Uterus (tissue), 2 donors: ENCODE data around the gene PRKAG2.

Experiments
- POLR2A ChIP-seq, 2 donors: fragments of 450-650 bp; IDR thresholded peaks; one replicate each; pipeline ENCODE4 v1.6.1; 2016; ENCODE audit warnings: antibody characterized with exemption in 2 of 2, mild to moderate bottlenecking in 1 of 2, moderate library complexity in 1 of 2
- TF ChIP-seq, protein P1 (sequence below), 4 experiments: fragments of 200-600 bp in 2 of 4; fragments of 450-650 bp in 2 of 4; sonication (generic) in 2 of 4; IDR thresholded peaks; one replicate each; pipeline ENCODE4 v1.5.1; 2016 to 2019; ENCODE audit warnings: antibody characterized with exemption in 4 of 4, mild to moderate bottlenecking in 2 of 4, moderate library complexity in 1 of 4

DNA sequence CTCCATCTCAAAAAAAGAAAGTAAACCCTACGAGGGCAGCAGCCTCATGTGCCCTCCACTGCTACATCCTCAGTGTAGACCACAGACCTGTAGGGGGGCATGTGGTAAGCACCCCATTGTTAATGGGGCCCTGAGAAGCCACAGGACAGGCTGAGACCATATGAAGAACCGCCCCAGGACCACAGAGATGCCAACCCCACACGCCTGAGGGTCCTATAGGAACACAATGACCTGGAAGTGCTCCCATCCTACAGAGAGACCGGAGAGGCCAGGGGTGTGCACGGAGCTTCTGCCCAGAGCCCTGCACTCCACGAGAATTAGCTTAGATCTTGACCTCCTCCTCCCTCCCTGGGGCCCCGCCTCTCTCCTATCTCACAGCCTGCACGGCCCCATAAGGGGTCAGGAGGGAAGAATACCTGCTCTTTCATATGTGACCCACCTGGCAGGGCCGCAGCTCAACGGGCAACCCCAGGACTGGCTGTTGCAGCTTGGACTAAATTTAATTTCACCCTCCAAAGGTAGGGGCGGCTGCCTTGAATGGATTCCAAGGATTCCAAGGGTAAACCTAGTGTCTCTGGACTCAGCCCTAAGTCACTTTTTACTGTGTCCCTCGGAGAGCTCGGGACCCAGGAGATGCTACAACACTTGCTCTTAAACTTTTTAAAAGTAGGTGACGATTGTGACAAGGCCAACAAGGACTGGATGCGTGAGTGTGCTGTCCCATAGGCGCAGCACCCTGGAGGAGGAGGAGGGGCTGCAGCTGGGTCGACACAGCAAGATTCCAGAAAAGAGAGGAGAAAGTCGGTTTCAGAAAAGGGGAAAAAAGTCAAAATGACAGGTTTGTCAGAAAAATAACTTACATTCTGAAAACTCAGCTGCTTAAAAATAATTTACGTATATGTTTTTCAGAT, 24.2 kb downstream of the PRKAG2 start:
- TF ChIP-seq POLR2A (IDR thresholded peaks at IDR 0.05): no peak
- TF ChIP-seq, protein P1, sequence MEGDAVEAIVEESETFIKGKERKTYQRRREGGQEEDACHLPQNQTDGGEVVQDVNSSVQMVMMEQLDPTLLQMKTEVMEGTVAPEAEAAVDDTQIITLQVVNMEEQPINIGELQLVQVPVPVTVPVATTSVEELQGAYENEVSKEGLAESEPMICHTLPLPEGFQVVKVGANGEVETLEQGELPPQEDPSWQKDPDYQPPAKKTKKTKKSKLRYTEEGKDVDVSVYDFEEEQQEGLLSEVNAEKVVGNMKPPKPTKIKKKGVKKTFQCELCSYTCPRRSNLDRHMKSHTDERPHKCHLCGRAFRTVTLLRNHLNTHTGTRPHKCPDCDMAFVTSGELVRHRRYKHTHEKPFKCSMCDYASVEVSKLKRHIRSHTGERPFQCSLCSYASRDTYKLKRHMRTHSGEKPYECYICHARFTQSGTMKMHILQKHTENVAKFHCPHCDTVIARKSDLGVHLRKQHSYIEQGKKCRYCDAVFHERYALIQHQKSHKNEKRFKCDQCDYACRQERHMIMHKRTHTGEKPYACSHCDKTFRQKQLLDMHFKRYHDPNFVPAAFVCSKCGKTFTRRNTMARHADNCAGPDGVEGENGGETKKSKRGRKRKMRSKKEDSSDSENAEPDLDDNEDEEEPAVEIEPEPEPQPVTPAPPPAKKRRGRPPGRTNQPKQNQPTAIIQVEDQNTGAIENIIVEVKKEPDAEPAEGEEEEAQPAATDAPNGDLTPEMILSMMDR (IDR thresholded peaks at IDR 0.05): no peak
